HepG2 (cell line): ENCODE measurements around the gene CDRT4. TPM values are rescaled to one million over a fixed set of nuclear protein-coding genes. Genes with fewer than 3 reads are reported as not detected.

ENCODE experiments used
- ATAC-seq: fragments of 200-7000 bp; cut with Tn5 transposase; 3 replicates; pipeline ENCODE4 v1.9.1; 2020; ENCODE audit warnings: mild to moderate bottlenecking, moderate library complexity
- BruUV-seq: library from RNA; stranded (reverse); fragments of 400-500 nt; replicated peaks from 2 replicates; lab custom pipeline; 2021; lab: Mats Ljungman, UMichigan
- CTCF ChIA-PET: fragments of 300-600 bp; formaldehyde crosslinking; extraction: SDS; loops from one replicate; lab custom pipeline; 2021; ENCODE audit warnings: low total read pairs, inconsistent platforms, low intra/inter-chr PET ratio; lab: Yijun Ruan, JAX
- POLR2A ChIA-PET: fragments of 350-600 bp; sonication (Branson Sonifier 250); formaldehyde crosslinking; loops from one replicate; lab custom pipeline; 2020; ENCODE audit warnings: antibody characterized with exemption, inconsistent platforms; lab: Yijun Ruan, JAX
- DNase-seq: peaks from one replicate; pipeline ENCODE4 v3.0.0-alpha.2; 2015; ENCODE audit warnings: low spot score
- FAIRE-seq: peaks from 3 replicates; lab custom pipeline; 2011; peaks lifted over from hg19 to GRCh38; lab: Jason Lieb, UNC
- H2AFZ ChIP-seq: one replicate; pipeline ENCODE4 v1.6.1; 2011; ENCODE audit warnings: low read length, inconsistent platforms
- H3K27ac ChIP-seq: fragments of 300-600 bp; 3 replicates; pipeline ENCODE4 v1.8.0; 2011; ENCODE audit warnings: mixed run types, mild to moderate bottlenecking, mixed read lengths, low read length, inconsistent platforms; ENCODE audit not compliant: insufficient read depth; ENCODE audit errors: extremely low read length
- H3K27me3 ChIP-seq, 2 experiments: fragments of 200-600 bp in 1 of 2; 2 replicates in 1 of 2; 3 replicates in 1 of 2; pipeline versions ENCODE4 v1.6.0 to v1.8.0; 2011; ENCODE audit warnings: low read length in 2 of 2, mild to moderate bottlenecking in 2 of 2, moderate library complexity in 2 of 2, inconsistent platforms in 1 of 2; ENCODE audit not compliant: insufficient read depth in 2 of 2, control insufficient read depth in 1 of 2
- H3K36me3 ChIP-seq, 2 experiments: fragments of 200-600 bp in 1 of 2; replicated peaks in 1 of 2; 2 replicates in 1 of 2; 3 replicates in 1 of 2; pipeline versions ENCODE4 v1.5.1 to v1.8.0; 2011; ENCODE audit warnings: low read length in 2 of 2, inconsistent platforms in 1 of 2; ENCODE audit not compliant: insufficient read depth in 2 of 2, control insufficient read depth in 1 of 2
- H3K4me1 ChIP-seq: 2 replicates; pipeline ENCODE4 v1.5.1; 2012; ENCODE audit warnings: low read length, inconsistent platforms; ENCODE audit not compliant: insufficient read depth
- H3K4me2 ChIP-seq: 2 replicates; pipeline ENCODE4 v1.6.0; 2011; ENCODE audit warnings: low read depth, low read length, inconsistent platforms
- H3K4me3 ChIP-seq, 3 experiments: fragments of 200-600 bp in 1 of 3; sonication (generic), shearing (Covaris generic) in 1 of 3; replicated peaks in 1 of 3; 2 replicates each; pipeline ENCODE4 v1.5.1; 2011 to 2016; ENCODE audit warnings: low read length in 3 of 3, inconsistent platforms in 2 of 3, low read depth in 2 of 3, mild to moderate bottlenecking in 2 of 3, control low read depth in 1 of 3, mixed read lengths in 1 of 3; ENCODE audit not compliant: insufficient read depth in 1 of 3
- H3K79me2 ChIP-seq: one replicate; pipeline ENCODE4 v1.6.1; 2011; ENCODE audit warnings: low read length, inconsistent platforms; ENCODE audit not compliant: insufficient read depth
- H3K9ac ChIP-seq: 2 replicates; pipeline ENCODE4 v1.6.0; 2011; ENCODE audit warnings: mild to moderate bottlenecking, low read depth, low read length, inconsistent platforms; ENCODE audit not compliant: insufficient read depth
- H3K9me3 ChIP-seq: 2 replicates; pipeline ENCODE4 v1.5.1; 2012; ENCODE audit warnings: mild to moderate bottlenecking, low read length
- H4K20me1 ChIP-seq: 2 replicates; pipeline ENCODE4 v1.6.0; 2011; ENCODE audit warnings: inconsistent platforms, mild to moderate bottlenecking, low read length, moderate library complexity; ENCODE audit not compliant: insufficient read depth
- AGO2 ChIP-seq: fragments of 200-400 bp; formaldehyde crosslinking; optimal IDR thresholded peaks from 2 replicates; pipeline ENCODE3; 2017; ENCODE audit warnings: mild to moderate bottlenecking, low read depth, low read length, moderate library complexity
- CENPT ChIP-seq: sonication (generic); formaldehyde crosslinking; IDR thresholded peaks from 2 replicates; pipeline ENCODE4 v1.8.0; 2022; ENCODE audit warnings: low read depth, mild to moderate bottlenecking, moderate library complexity, missing genetic modification reagents
- FOXJ3 ChIP-seq: sonication (generic); formaldehyde crosslinking; IDR thresholded peaks from 2 replicates; pipeline ENCODE4 v1.4.0; 2020; ENCODE audit warnings: missing genetic modification reagents, mild to moderate bottlenecking, borderline replicate concordance
- FOXK2 ChIP-seq: fragments of 450-650 bp; IDR thresholded peaks from 2 replicates; pipeline ENCODE4 v1.6.1; 2016
- GABPA ChIP-seq, 2 experiments: IDR thresholded peaks; 2 replicates each; pipeline ENCODE4 v1.6.1; 2011 to 2016; ENCODE audit warnings: low read depth in 2 of 2, low read length in 1 of 2, missing biosample characterization in 1 of 2, missing genetic modification characterization in 1 of 2
- ISX ChIP-seq: sonication (generic); formaldehyde crosslinking; conservative IDR thresholded peaks from 2 replicates; pipeline ENCODE4 v1.5.0; 2020; ENCODE audit warnings: missing genetic modification reagents
- REXO4 ChIP-seq: sonication (generic); formaldehyde crosslinking; IDR thresholded peaks from 2 replicates; pipeline ENCODE4 v1.8.0; 2022; ENCODE audit warnings: missing genetic modification reagents, mild to moderate bottlenecking, borderline replicate concordance
- SCMH1 ChIP-seq: sonication (generic); formaldehyde crosslinking; IDR thresholded peaks from 2 replicates; pipeline ENCODE4 v1.9.0; 2021; ENCODE audit warnings: missing genetic modification reagents, mild to moderate bottlenecking, borderline replicate concordance
- SRSF1 ChIP-seq: fragments of 200-400 bp; formaldehyde crosslinking; optimal IDR thresholded peaks from 2 replicates; pipeline ENCODE3; 2017; ENCODE audit warnings: mild to moderate bottlenecking, low read depth, low read length, moderate library complexity
- SRSF4 ChIP-seq: fragments of 200-400 bp; formaldehyde crosslinking; IDR thresholded peaks from one replicate; pipeline ENCODE4 v1.6.1; 2018; ENCODE audit warnings: mild to moderate bottlenecking, low read depth, low read length, moderate library complexity; ENCODE audit not compliant: poor library complexity, severe bottlenecking
- SSRP1 ChIP-seq: IDR thresholded peaks from 2 replicates; pipeline ENCODE4 v1.6.1; 2016; ENCODE audit warnings: control low read depth
- TOE1 ChIP-seq: sonication (generic); formaldehyde crosslinking; IDR thresholded peaks from 2 replicates; pipeline ENCODE4 v1.4.0; 2020; ENCODE audit warnings: mild to moderate bottlenecking, missing genetic modification reagents
- ZFP62 ChIP-seq: sonication (generic); formaldehyde crosslinking; IDR thresholded peaks from 2 replicates; pipeline ENCODE4 v1.4.0; 2020; ENCODE audit warnings: missing genetic modification reagents
- ZFX ChIP-seq: sonication (generic); formaldehyde crosslinking; IDR thresholded peaks from 2 replicates; pipeline ENCODE4 v1.4.0; 2020; ENCODE audit warnings: mild to moderate bottlenecking, low read depth, missing genetic modification reagents, moderate library complexity
- ZNF24 ChIP-seq: fragments of 450-650 bp; IDR thresholded peaks from 2 replicates; pipeline ENCODE4 v1.6.1; 2017; ENCODE audit warnings: antibody characterized with exemption, mild to moderate bottlenecking
- ZNF850 ChIP-seq: sonication (generic); formaldehyde crosslinking; conservative IDR thresholded peaks from 2 replicates; pipeline ENCODE4 v1.9.0; 2021; ENCODE audit warnings: mild to moderate bottlenecking, missing genetic modification reagents
- ZSCAN20 ChIP-seq: sonication (generic); formaldehyde crosslinking; IDR thresholded peaks from 2 replicates; pipeline ENCODE4 v1.4.0; 2020; ENCODE audit warnings: missing genetic modification reagents, mild to moderate bottlenecking, borderline replicate concordance
- WGBS: methylation state at CpG from one replicate; pipeline ENCODE4 v1.1.6; 2017; ENCODE audit warnings: low lambda C conversion rate; 5-methylcytosine and 5-hydroxymethylcytosine counted together
- in situ Hi-C: cut with HindIII; loops from 2 replicates; pipeline ENCODE4 v1.10.0; 2017; ENCODE audit warnings: low pct_unique_long_range_greater_than_20kb; ENCODE audit not compliant: extremely low pct_ligation_motif_present
- intact Hi-C: fragments of 100-400 bp; cut with micrococcal nuclease; formaldehyde crosslinking; loops from one replicate; pipeline ENCODE4 v1.10.0; 2022; ENCODE audit not compliant: unreplicated experiment
- polyA plus RNA-seq, 8 experiments: library from polyadenylated mRNA; depleted of rRNA in 3 of 8; stranded (reverse) in 7 of 8; unstranded in 1 of 8; fragments of >200 nt; fragmentation: Illumina TruSeq in 4 of 8; extraction: Trizol in 4 of 8; gene quantifications; 2 replicates each; pipeline versions ENCODE4 v1.2.1 to v1.2.3, GENCODE V29; 2011 to 2016; ENCODE audit warnings: low read depth in 4 of 8, missing spikeins in 1 of 8, mixed read lengths in 1 of 8; ENCODE audit not compliant: insufficient read depth in 1 of 8
- total RNA-seq, 5 experiments: library from RNA; depleted of rRNA; stranded (reverse); fragments of >200 nt; fragmentation: Illumina TruSeq; extraction: Trizol; gene quantifications; 2 replicates each; pipeline ENCODE4 v1.2.3, GENCODE V29; 2016; ENCODE audit warnings: low read depth in 1 of 5
- TF ChIP-seq, protein P1 (sequence below): sonication (generic); formaldehyde crosslinking; IDR thresholded peaks from 2 replicates; pipeline ENCODE4 v1.8.0; 2022; ENCODE audit warnings: missing genetic modification reagents, mild to moderate bottlenecking, borderline replicate concordance
- TF ChIP-seq, protein P2 (sequence below): sonication (generic); formaldehyde crosslinking; IDR thresholded peaks from 2 replicates; pipeline ENCODE4 v1.5.1; 2020; ENCODE audit warnings: mild to moderate bottlenecking, missing genetic modification reagents, borderline replicate concordance

Gene CDRT4
- total and polyA plus RNA-seq, 2 of the 13 experiments (the other 11 are each of a cell fraction or from before 2014, with no cell fraction given) = 5.8 to 12.1 TPM

DNA sequence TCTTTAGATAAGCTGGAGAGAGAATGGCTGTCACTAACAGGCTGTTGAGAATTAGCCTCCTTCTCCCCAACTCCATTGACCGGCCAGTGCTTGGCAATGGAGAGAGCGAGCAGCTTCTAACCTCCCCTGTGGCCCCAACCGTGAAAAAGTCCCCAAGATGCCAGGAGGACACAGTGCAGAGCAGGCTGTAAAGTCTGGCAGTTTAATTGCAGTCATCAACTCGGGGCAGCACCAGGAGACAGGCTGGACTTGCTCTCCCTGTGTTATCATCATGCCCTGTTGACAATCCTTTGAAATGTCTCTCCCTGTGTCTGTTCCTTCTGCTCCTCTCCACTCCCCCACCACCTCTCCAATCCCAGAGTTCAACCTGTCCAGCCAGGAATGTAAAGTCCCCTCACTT is 705 bp upstream of the CDRT4 start:
- no peak overlapping the region for H2AFZ ChIP-seq
- ChIA-PET POLR2A (no interaction called here), CTCF (no interaction called here)
- intact Hi-C loops = no loop called here
- WGBS = 80% methylated on average over 3 of the region's 4 CpGs
- no peaks in the 10 kb centered on the region for H4K20me1 ChIP-seq
- BruUV-seq = no TSS peak
- no peaks in the 10 kb centered on the region for H3K79me2 ChIP-seq
- peaks cover 0 to 4% of the 10 kb centered on the region in 2 experiments; a peak in 3 of 5 replicates for H3K36me3 ChIP-seq
- in situ Hi-C loops = no loop called here
- no peak for ATAC-seq
- no peak overlapping the region for H3K27ac ChIP-seq
- TF ChIP-seq GABPA (IDR thresholded peaks at IDR 0.05; ENCODE audit: low read depth, low read length) = no peak
- no peak for TF ChIP-seq GABPA (CRISPR knock-in tag; IDR thresholded peaks at IDR 0.05; ENCODE audit: low read depth)
- TF ChIP-seq TOE1 (CRISPR knock-in tag) = no peak
- no peak for TF ChIP-seq SSRP1
- TF ChIP-seq FOXK2 = no peak
- TF ChIP-seq, protein P1, sequence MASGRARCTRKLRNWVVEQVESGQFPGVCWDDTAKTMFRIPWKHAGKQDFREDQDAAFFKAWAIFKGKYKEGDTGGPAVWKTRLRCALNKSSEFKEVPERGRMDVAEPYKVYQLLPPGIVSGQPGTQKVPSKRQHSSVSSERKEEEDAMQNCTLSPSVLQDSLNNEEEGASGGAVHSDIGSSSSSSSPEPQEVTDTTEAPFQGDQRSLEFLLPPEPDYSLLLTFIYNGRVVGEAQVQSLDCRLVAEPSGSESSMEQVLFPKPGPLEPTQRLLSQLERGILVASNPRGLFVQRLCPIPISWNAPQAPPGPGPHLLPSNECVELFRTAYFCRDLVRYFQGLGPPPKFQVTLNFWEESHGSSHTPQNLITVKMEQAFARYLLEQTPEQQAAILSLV (CRISPR knock-in tag) = no peak
- no peak for TF ChIP-seq REXO4 (CRISPR knock-in tag)
- no peak for TF ChIP-seq SRSF1
- no peak for TF ChIP-seq FOXJ3 (CRISPR knock-in tag)
- no peak for TF ChIP-seq ZFP62 (CRISPR knock-in tag)
- TF ChIP-seq SCMH1 (CRISPR knock-in tag) = no peak
- no peak for TF ChIP-seq ZSCAN20 (CRISPR knock-in tag)
- no peak for TF ChIP-seq AGO2
- no peak for TF ChIP-seq ZFX (CRISPR knock-in tag)
- TF ChIP-seq SRSF4 = no peak
- no peak for TF ChIP-seq ISX (CRISPR knock-in tag)
- TF ChIP-seq, protein P2, sequence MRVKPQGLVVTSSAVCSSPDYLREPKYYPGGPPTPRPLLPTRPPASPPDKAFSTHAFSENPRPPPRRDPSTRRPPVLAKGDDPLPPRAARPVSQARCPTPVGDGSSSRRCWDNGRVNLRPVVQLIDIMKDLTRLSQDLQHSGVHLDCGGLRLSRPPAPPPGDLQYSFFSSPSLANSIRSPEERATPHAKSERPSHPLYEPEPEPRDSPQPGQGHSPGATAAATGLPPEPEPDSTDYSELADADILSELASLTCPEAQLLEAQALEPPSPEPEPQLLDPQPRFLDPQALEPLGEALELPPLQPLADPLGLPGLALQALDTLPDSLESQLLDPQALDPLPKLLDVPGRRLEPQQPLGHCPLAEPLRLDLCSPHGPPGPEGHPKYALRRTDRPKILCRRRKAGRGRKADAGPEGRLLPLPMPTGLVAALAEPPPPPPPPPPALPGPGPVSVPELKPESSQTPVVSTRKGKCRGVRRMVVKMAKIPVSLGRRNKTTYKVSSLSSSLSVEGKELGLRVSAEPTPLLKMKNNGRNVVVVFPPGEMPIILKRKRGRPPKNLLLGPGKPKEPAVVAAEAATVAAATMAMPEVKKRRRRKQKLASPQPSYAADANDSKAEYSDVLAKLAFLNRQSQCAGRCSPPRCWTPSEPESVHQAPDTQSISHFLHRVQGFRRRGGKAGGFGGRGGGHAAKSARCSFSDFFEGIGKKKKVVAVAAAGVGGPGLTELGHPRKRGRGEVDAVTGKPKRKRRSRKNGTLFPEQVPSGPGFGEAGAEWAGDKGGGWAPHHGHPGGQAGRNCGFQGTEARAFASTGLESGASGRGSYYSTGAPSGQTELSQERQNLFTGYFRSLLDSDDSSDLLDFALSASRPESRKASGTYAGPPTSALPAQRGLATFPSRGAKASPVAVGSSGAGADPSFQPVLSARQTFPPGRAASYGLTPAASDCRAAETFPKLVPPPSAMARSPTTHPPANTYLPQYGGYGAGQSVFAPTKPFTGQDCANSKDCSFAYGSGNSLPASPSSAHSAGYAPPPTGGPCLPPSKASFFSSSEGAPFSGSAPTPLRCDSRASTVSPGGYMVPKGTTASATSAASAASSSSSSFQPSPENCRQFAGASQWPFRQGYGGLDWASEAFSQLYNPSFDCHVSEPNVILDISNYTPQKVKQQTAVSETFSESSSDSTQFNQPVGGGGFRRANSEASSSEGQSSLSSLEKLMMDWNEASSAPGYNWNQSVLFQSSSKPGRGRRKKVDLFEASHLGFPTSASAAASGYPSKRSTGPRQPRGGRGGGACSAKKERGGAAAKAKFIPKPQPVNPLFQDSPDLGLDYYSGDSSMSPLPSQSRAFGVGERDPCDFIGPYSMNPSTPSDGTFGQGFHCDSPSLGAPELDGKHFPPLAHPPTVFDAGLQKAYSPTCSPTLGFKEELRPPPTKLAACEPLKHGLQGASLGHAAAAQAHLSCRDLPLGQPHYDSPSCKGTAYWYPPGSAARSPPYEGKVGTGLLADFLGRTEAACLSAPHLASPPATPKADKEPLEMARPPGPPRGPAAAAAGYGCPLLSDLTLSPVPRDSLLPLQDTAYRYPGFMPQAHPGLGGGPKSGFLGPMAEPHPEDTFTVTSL = no peak
- TF ChIP-seq CENPT (CRISPR knock-in tag) = no peak
- TF ChIP-seq ZNF24 = no peak
- no peak for TF ChIP-seq ZNF850 (CRISPR knock-in tag)
- H3K4me1 ChIP-seq = 0 out of 2 replicates have a peak, but pooled peaks cover 8% of the 10 kb centered on the region
- H3K4me2 ChIP-seq = no peak overlapping the region
- no peak for DNase-seq
- no peak overlapping the region for H3K4me3 ChIP-seq
- H3K9ac ChIP-seq = no peak overlapping the region
- no peaks in the 10 kb centered on the region for H3K27me3 ChIP-seq
- FAIRE-seq = no peak
- no peaks in the 10 kb centered on the region for H3K9me3 ChIP-seq
